Natural killer cell treated with Interleukin-12 subunit alpha and Interleukin-12 subunit beta and Interleukin-15 and Interleukin-18, amount 100 ng/mL, for 72 hours (primary cell): ENCODE data around the gene CYTH4. TPM values are rescaled to one million over a fixed set of nuclear protein-coding genes. Genes with fewer than 3 reads are reported as not detected.

ENCODE experiments used
- ATAC-seq, 2 donors: fragments of 150-1000 bp; cut with Tn5 transposase in 1 of 2; sonication (Bioruptor Pico), chemical (Tn5 transposase) in 1 of 2; 2 replicates each; pipeline ENCODE4 v1.10.0; 2021
- DNase-seq: peaks from one replicate; pipeline ENCODE4 v3.0.0; 2022; ENCODE audit warnings: low spot score
- H3K27ac Mint-ChIP-seq, 2 donors: 1 replicate in 1 of 2; 2 replicates in 1 of 2; pipeline ENCODE4 v1.8.0; 2022; ENCODE audit warnings: mixed read lengths in 2 of 2, mild to moderate bottlenecking in 1 of 2, moderate library complexity in 1 of 2
- H3K27me3 Mint-ChIP-seq, 2 donors: 1 replicate in 1 of 2; 2 replicates in 1 of 2; pipeline ENCODE4 v1.8.0; 2022; ENCODE audit warnings: mixed read lengths in 2 of 2
- H3K36me3 Mint-ChIP-seq: one replicate; pipeline ENCODE4 v1.8.0; 2022; ENCODE audit warnings: mixed read lengths
- H3K4me1 Mint-ChIP-seq, 2 donors: 1 replicate in 1 of 2; 2 replicates in 1 of 2; pipeline ENCODE4 v1.8.0; 2022; ENCODE audit warnings: low read depth in 2 of 2, mixed read lengths in 2 of 2, mild to moderate bottlenecking in 1 of 2
- H3K4me3 Mint-ChIP-seq: one replicate; pipeline ENCODE4 v1.8.0; 2022; ENCODE audit warnings: mixed read lengths
- H3K9me3 Mint-ChIP-seq: 2 replicates; pipeline ENCODE4 v1.8.0; 2022; ENCODE audit warnings: mixed read lengths
- total RNA-seq, 2 donors: library from RNA; stranded (reverse); gene quantifications; one replicate each; pipeline ENCODE4 v1.2.3, GENCODE V29; 2022

The CYTH4 gene
- total RNA-seq, 2 donors from 2014 or later = 36.0 to 41.1 TPM

DNA sequence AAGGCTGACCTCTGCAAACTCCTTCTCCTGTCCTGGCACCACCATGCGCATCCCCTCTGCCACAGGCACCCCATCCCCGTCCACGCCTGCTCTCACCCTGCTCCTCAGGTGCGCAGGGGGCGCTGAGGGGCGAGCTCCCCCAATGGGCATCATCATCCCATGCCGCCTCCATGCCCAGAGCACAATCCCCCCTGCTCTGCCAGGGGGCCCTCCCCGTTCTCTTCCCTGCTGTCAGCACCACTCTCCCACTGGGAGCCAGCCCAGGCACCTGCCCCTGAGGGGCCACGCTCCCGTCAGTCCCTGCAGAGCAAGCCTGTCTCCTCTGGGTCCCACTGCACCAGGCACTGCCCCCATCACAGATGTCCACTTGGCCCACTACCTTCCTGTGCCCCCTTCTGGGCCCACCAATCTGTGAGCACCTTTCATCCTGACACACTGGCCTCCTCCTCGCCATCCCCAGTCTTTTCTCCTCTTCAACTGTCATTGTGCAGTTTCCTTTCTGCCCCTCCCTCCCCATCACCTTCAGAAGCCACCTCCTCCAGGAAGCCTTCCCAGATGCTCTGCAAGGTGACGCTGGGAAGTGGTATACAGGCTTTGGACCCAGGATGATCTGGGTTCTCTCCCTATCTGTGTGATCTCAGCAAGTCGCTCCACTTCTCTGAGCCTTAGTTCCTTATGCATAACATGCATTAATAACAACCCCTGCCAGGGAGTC lies 62.6 kb downstream of the CYTH4 start:
- DNase-seq (no peak), ATAC-seq (no peak)
- Mint-ChIP-seq H3K4me3 (no peak overlapping the region), H3K9me3 (no peaks in the 10 kb centered on the region), H3K27ac (no peak overlapping the region), H3K36me3 (no peaks in the 10 kb centered on the region), H3K27me3 (peaks cover 0 to 4% of the 10 kb centered on the region in 2 donors), H3K4me1 (no peaks in the 10 kb centered on the region)

DNA sequence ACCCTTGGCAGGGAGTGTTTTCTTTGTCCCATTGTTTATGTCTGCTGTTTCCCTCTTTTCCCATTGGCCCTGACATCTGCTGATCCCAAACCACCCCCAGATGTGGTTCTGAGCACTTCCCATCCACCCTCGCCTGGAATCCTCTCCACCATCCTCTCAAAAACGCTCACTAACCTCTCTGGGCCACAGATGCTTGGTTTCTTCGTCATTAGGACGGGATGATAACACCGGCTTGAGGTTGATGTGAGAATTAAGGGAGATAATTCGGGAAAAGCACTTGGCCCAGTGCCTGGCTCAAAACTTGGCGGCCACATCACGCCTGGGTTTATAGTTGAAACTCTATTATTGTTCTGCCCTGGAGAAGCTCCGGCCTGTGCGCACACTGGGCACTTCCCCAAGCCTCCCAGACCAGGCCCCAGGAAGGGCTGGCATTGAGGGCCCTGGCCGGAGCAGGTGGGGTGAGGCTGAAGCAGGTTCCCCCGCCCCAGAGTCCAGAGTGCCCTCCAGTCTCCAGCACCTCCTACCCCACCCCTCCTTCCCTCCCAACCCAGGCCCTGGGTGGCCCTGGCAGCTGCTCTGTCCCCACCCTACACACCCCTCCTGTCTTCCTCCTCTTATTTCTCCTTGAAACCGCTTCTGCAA lies 63.7 kb downstream of the CYTH4 start:
- no peaks in the 10 kb centered on the region for H3K4me1 Mint-ChIP-seq
- ATAC-seq (no peak), DNase-seq (no peak)
- H3K27me3 Mint-ChIP-seq = peaks cover 0 to 4% of the 10 kb centered on the region in 2 donors
- H3K36me3 Mint-ChIP-seq = no peaks in the 10 kb centered on the region
- no peak overlapping the region for H3K4me3 Mint-ChIP-seq
- no peak overlapping the region for H3K27ac Mint-ChIP-seq
- no peaks in the 10 kb centered on the region for H3K9me3 Mint-ChIP-seq

DNA sequence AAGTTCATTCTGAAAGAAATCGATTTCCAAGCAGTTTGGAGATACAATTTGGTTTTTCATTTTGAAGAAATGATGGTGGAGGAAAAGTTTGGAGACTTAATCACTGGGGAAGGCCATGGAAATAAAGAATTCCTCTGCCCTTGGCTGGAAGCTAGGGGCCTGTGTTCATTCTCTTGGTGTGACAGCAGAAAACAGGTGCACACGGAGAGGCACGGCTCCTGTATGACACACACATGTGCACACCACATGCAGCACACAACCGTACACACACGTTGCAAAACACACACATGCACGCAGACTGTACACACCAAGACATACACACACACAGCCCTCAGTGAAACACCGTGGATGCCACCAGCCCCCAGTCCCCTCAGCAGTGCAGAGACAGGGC lies 64.2 kb downstream of the CYTH4 start:
- H3K4me3 Mint-ChIP-seq = no peak overlapping the region

DNA sequence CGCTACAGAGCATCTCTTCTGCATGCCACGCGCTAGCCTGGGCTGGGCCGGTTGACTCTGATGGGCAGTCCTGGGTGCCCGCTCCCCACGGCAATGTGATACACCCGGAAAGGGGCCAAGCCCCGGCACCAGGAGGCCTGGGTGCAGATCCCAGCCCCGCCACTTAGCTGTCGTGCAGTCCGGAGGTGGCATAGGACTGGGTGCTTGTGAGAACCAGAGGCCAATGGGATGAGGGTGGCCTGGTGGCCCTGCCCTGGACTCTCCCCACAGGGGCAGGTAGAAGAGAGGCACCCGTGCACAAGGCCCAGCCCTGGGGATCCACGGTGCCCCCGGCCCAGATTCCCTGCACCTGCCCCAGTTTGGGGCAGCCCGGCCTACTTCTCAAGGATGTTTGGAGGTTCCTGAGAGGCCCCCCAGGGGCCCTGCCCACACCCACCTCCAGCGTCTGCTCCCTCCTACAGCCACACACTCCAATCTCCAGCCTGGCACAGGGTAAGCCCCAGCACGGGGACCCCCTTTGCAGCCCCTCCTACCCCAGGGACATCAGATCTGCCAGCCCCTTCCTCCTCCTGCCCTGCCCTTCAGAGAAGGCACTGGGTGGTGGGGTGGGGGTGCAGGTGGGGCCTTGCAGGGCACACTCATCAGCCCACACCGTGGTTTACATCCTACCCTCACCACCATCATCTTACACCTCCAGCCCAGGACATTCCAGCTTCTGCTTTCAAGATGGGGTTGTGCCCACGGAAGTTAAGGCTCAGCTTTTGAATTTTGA lies 66.9 kb downstream of the CYTH4 start:
- DNase-seq (no peak), ATAC-seq (no peak)
- peaks cover 0 to 4% of the 10 kb centered on the region in 2 donors for H3K27me3 Mint-ChIP-seq
- no peak overlapping the region for H3K27ac Mint-ChIP-seq
- H3K9me3 Mint-ChIP-seq = no peaks in the 10 kb centered on the region
- H3K4me3 Mint-ChIP-seq = no peak overlapping the region
- no peaks in the 10 kb centered on the region for H3K4me1 Mint-ChIP-seq
- no peaks in the 10 kb centered on the region for H3K36me3 Mint-ChIP-seq

More for the DNA sequence above, 64.2 kb downstream of the CYTH4 start:
- ATAC-seq (no peak), DNase-seq (no peak)
- Mint-ChIP-seq H3K27ac (no peak overlapping the region), H3K9me3 (no peaks in the 10 kb centered on the region), H3K27me3 (peaks cover 0 to 4% of the 10 kb centered on the region in 2 donors), H3K4me1 (no peaks in the 10 kb centered on the region), H3K36me3 (no peaks in the 10 kb centered on the region)

DNA sequence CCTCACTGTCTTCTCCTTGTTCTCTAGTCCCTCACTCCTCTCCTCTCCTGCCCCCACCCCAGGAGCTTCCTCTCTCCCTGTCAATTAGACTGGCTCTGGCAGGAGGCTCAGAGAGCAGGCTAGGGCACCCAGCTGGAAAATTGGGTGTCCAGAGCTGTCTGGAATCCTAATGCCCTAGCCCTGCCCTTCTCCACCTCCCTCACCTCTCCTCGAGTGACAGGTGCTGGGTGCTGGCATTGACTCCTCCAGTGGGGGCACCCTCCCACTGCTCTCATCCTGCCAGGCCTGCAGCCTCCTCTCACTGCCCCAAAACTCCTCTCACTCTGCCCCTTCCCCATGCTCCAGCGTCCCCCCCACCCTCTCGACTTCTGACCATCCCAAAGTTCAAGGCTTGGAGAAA lies 68.9 kb downstream of the CYTH4 start:
- Mint-ChIP-seq H3K36me3 (no peaks in the 10 kb centered on the region), H3K9me3 (no peaks in the 10 kb centered on the region), H3K27ac (no peak overlapping the region), H3K4me3 (no peak overlapping the region), H3K27me3 (no peaks in the 10 kb centered on the region), H3K4me1 (no peaks in the 10 kb centered on the region)
- ATAC-seq = no peak
- DNase-seq = no peak

DNA sequence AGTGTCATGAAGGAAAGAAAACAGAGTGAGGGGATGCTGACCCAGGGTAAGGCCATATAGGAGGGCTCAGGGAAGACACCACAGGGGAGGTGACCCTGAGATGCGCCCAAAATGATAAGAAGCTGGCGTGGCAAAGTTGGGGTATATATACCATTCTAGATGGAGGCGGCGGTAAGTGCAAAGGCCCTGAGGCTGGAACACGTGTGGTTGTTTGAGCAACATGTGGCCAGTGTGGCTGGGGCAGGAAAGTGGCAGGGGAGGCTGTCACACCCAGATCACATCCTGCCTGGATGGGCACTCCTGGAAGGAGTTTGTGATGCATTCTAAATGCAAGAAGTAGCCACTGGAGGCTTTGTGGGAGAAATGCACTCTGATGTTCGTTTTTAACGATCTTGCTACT lies 70.2 kb downstream of the CYTH4 start:
- no peaks in the 10 kb centered on the region for H3K4me1 Mint-ChIP-seq
- DNase-seq = no peak
- H3K9me3 Mint-ChIP-seq = no peaks in the 10 kb centered on the region
- no peak overlapping the region for H3K27ac Mint-ChIP-seq
- H3K36me3 Mint-ChIP-seq = no peaks in the 10 kb centered on the region
- H3K4me3 Mint-ChIP-seq = no peak overlapping the region
- no peak for ATAC-seq
- H3K27me3 Mint-ChIP-seq = no peaks in the 10 kb centered on the region

DNA sequence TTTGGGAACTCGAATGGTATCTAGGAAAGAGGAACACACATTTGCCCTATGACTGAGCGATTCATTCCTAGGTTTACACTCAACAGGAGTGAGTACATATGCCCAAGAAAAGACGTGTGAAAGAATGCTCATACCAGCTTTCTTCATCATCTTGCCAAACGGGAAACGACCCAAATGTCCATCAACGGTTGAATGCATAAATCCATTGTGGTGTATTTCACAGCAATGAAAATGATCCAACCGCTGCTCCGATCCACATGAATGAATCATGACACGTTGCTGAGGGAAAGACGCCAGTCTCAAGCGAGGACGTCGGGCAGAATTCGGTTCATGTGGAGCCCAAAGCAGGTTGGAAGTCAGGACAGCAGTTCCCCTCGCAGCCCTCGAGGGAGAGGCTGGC lies 71.5 kb downstream of the CYTH4 start:
- no peaks in the 10 kb centered on the region for H3K9me3 Mint-ChIP-seq
- DNase-seq = no peak
- no peaks in the 10 kb centered on the region for H3K36me3 Mint-ChIP-seq
- no peak overlapping the region for H3K27ac Mint-ChIP-seq
- H3K4me1 Mint-ChIP-seq = no peaks in the 10 kb centered on the region
- ATAC-seq = no peak
- no peak overlapping the region for H3K4me3 Mint-ChIP-seq
- no peaks in the 10 kb centered on the region for H3K27me3 Mint-ChIP-seq

DNA sequence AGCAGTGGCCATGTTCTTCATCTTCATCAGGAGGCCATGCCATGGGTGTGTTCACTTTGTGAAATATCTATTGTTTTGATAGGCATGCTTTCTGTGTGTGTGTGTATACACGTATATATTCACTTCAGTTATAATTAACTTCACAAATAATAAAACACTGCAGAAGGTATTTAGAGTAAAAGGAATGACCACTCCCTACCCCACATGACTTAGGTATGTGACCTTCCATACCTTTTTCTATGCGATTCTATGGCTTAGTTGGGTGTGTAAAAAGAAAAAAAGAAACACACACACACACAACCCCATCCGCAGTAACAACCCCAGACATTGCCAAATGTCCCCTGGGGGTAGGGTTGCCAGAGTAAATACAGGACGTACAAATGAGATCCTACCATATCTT lies 72.0 kb downstream of the CYTH4 start:
- Mint-ChIP-seq H3K27me3 (no peaks in the 10 kb centered on the region), H3K4me1 (no peaks in the 10 kb centered on the region), H3K4me3 (no peak overlapping the region), H3K27ac (no peak overlapping the region), H3K36me3 (no peaks in the 10 kb centered on the region), H3K9me3 (no peaks in the 10 kb centered on the region)
- no peak for ATAC-seq
- DNase-seq = no peak

DNA sequence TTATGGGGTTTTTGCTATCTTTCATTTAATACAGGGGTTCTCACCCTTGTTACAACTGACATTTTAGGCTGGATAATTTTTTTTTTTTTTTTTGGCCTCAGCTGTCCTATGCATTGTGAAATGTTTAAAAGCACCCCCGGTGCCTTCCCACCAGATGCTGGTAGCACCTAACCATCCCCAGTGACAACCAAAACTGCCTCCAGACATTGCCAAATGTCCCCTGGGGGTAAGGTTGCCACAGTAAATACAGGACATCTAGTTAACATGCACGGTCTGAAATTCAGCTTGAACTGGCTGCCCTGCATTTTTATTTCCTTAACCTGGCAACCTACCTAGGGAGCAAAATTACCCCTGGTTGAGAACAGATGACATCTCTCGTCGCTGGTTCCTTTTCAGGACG lies 72.4 kb downstream of the CYTH4 start:
- ATAC-seq (no peak), DNase-seq (no peak)
- Mint-ChIP-seq H3K36me3 (no peaks in the 10 kb centered on the region), H3K9me3 (no peaks in the 10 kb centered on the region), H3K4me3 (no peak overlapping the region), H3K27me3 (no peaks in the 10 kb centered on the region), H3K27ac (no peak overlapping the region), H3K4me1 (no peaks in the 10 kb centered on the region)

DNA sequence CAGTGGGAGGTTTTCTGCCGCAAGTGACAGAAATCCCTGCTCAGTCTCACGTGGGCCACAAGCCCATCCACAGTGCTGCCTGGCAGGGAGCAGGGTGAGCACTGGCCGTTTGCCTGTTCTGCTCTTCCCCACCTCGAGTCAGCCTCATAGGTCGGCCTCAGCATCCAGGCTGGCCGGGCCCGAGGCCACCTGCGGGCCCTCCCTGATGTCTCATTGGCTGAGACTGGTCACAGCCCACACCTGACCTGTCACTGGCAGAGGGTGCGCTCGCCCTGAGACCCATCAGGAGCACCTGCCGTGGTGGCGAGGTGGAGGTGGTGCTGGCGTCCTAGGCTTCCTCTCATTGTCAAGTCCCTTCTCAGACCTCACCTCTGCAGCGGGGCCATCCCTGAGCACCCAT lies 72.9 kb downstream of the CYTH4 start:
- Mint-ChIP-seq H3K27ac (no peak overlapping the region), H3K9me3 (no peaks in the 10 kb centered on the region), H3K4me3 (no peak overlapping the region), H3K4me1 (no peaks in the 10 kb centered on the region), H3K36me3 (no peaks in the 10 kb centered on the region), H3K27me3 (no peaks in the 10 kb centered on the region)
- DNase-seq = no peak
- ATAC-seq = no peak

DNA sequence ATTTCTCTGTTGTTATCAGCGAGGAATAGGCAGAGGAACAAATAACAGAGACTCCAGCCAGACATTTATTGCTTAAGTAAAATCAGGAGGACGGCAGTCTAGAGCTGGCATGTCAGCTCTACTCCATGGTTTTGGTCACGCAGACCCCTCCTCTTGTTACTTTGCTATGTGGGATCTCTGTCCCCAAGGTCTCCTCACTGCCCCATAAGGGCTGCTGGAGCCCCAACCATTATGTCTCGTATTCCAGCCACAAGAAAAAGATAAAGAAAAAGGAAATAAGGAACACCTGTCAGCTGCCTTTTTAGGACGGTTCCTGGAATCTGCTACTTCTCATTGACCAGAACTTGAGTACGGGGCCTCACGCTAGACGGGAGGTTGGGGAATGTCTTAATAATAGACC lies 74.6 kb downstream of the CYTH4 start:
- DNase-seq (no peak), ATAC-seq (no peak)
- Mint-ChIP-seq H3K4me1 (peaks cover 0 to 6% of the 10 kb centered on the region in 2 donors), H3K4me3 (no peak overlapping the region), H3K9me3 (no peaks in the 10 kb centered on the region), H3K27ac (no peak overlapping the region), H3K36me3 (no peaks in the 10 kb centered on the region), H3K27me3 (peaks cover 0 to 2% of the 10 kb centered on the region in 2 donors)

DNA sequence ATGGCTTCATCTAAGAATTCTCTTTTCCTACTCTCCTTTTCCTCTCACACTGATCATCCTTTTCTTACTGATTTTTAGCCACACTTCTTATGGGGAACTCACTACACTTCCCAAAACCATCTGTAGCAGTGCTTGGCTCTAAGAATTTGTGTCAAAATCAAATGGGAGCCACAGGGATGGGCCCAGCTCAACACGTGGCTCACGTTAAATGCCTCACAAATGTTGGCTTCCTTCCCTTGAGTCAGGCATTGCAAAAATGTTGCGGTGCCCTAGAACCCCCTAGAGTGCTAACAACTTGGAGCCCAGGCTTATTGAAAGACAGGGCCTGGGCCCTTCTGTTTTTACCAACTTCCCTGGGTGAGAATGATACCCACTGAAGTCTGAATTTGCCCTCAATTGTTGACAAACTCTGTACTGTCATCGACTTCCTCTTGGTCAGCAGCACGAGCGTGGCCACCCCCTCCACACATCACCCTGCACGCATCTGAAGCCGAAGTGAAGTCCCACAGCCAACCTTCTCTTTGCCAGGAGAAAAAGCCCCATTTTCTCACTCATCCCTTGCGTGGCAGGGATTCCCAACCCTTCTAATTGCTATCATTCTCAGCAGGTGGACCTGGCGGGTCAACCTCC lies 75.3 kb downstream of the CYTH4 start:
- H3K27ac Mint-ChIP-seq = no peak overlapping the region
- peaks cover 0 to 2% of the 10 kb centered on the region in 2 donors for H3K27me3 Mint-ChIP-seq
- no peak overlapping the region for H3K4me3 Mint-ChIP-seq
- DNase-seq = no peak
- no peaks in the 10 kb centered on the region for H3K36me3 Mint-ChIP-seq
- peaks cover 0 to 6% of the 10 kb centered on the region in 2 donors for H3K4me1 Mint-ChIP-seq
- ATAC-seq = no peak
- no peaks in the 10 kb centered on the region for H3K9me3 Mint-ChIP-seq

DNA sequence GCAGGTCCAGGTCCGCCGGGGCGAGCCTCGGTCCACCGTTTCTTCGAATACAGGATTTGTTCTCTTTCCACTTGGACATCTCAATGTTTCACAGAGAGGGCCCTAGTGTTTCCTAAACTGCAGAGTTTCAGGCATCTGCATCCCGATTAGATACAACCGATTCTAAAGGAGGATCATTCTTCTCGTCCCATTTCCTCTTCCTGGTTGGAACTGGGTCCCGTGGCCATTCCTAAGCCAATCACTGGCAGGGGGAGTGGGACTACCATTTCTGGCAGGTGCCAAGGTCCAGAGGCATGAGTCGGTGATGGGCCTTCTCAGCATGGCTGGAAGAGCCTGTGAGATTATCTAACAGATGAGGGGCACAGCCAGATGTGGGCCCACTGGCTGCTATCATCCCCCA lies 76.1 kb downstream of the CYTH4 start:
- no peaks in the 10 kb centered on the region for H3K36me3 Mint-ChIP-seq
- H3K27ac Mint-ChIP-seq = no peak overlapping the region
- H3K27me3 Mint-ChIP-seq = peaks cover 0 to 2% of the 10 kb centered on the region in 2 donors
- no peaks in the 10 kb centered on the region for H3K9me3 Mint-ChIP-seq
- ATAC-seq (no peak), DNase-seq (no peak)
- no peak overlapping the region for H3K4me3 Mint-ChIP-seq
- peaks cover 0 to 6% of the 10 kb centered on the region in 2 donors for H3K4me1 Mint-ChIP-seq

DNA sequence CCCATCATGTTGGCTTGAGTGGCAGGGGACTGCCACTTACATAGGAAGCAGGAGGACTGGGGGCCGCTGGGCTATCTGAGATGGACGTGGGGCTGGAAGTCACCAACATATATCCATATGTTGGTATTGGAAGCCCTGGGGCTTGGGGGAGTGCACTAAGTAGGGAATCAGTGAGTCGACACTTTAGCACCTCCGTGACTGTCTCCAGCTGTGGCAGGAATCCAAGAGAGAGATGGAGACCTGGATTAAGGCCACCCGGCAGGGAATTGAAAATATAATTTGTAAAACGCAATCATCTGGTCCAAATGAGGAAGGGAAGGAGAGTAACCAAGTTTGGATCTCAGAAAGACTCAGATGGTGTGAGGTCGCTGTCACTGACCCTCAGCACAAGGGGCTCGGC lies 76.6 kb downstream of the CYTH4 start:
- ATAC-seq (no peak), DNase-seq (no peak)
- H3K4me3 Mint-ChIP-seq = no peak overlapping the region
- no peaks in the 10 kb centered on the region for H3K36me3 Mint-ChIP-seq
- no peak overlapping the region for H3K27ac Mint-ChIP-seq
- no peaks in the 10 kb centered on the region for H3K9me3 Mint-ChIP-seq
- H3K27me3 Mint-ChIP-seq = peaks cover 0 to 2% of the 10 kb centered on the region in 2 donors
- H3K4me1 Mint-ChIP-seq = peaks cover 0 to 6% of the 10 kb centered on the region in 2 donors
